Transverse colon (tissue), 4 donors: ENCODE measurements around the gene PRM2. TPM values are rescaled to one million over a fixed set of nuclear protein-coding genes. Genes with fewer than 3 reads are reported as not detected.

Experiments used
- DNase-seq: peaks from one replicate; pipeline ENCODE4 v3.0.0-alpha.2; 2019
- H3K27ac ChIP-seq, 4 donors: fragments of 200-600 bp; sonication (generic); 2 replicates each; pipeline ENCODE4 v1.5.1; 2016 to 2018; ENCODE audit warnings: inconsistent platforms in 4 of 4
- H3K27me3 ChIP-seq: fragments of 200-600 bp; sonication (generic); 2 replicates; pipeline ENCODE4 v1.5.1; 2017; ENCODE audit warnings: inconsistent platforms
- H3K36me3 ChIP-seq, 4 donors: fragments of 200-600 bp; sonication (generic); 2 replicates each; pipeline ENCODE4 v1.5.1; 2017 to 2019; ENCODE audit warnings: inconsistent platforms in 4 of 4
- H3K4me1 ChIP-seq, 4 donors: fragments of 200-600 bp; sonication (generic); 2 replicates each; pipeline ENCODE4 v1.5.1; 2017 to 2020; ENCODE audit warnings: inconsistent platforms in 4 of 4
- H3K4me3 ChIP-seq, 4 donors: fragments of 200-600 bp; sonication (generic); 1 replicate in 1 of 4; 2 replicates in 3 of 4; pipeline versions ENCODE4 v1.5.1 to v1.6.1; 2017 to 2019; ENCODE audit warnings: inconsistent platforms in 4 of 4
- H3K9me3 ChIP-seq, 2 donors: fragments of 200-600 bp; sonication (generic); 2 replicates each; pipeline ENCODE4 v1.5.1; 2017 to 2019; ENCODE audit warnings: inconsistent platforms in 2 of 2
- CTCF ChIP-seq, 5 experiments: fragments of 200-600 bp in 3 of 5; fragments of 450-650 bp in 2 of 5; sonication (generic) in 3 of 5; IDR thresholded peaks; 1 replicate in 2 of 5; 2 replicates in 3 of 5; pipeline ENCODE4 v1.5.1; 2016 to 2017; ENCODE audit warnings: antibody characterized with exemption in 5 of 5, inconsistent platforms in 3 of 5, mild to moderate bottlenecking in 2 of 5, moderate library complexity in 1 of 5
- EP300 ChIP-seq: sonication (generic); formaldehyde crosslinking; IDR thresholded peaks from one replicate; pipeline ENCODE4 v1.6.1; 2017; ENCODE audit warnings: antibody characterized with exemption, low read depth
- POLR2A ChIP-seq: fragments of 450-650 bp; IDR thresholded peaks from one replicate; pipeline ENCODE4 v1.6.1; 2016; ENCODE audit warnings: antibody characterized with exemption, mild to moderate bottlenecking, moderate library complexity
- POLR2AphosphoS5 ChIP-seq, 3 donors: sonication (generic); formaldehyde crosslinking; IDR thresholded peaks; one replicate each; pipeline ENCODE4 v1.6.1; 2016; ENCODE audit warnings: antibody characterized with exemption in 3 of 3
- WGBS, 2 donors: methylation state at CpG; one replicate each; pipeline ENCODE4 v1.1.5; 2018; ENCODE audit warnings: low coverage in 1 of 2; 5-methylcytosine and 5-hydroxymethylcytosine counted together
- in situ Hi-C, 4 donors: fragments of 200-750 bp; cut with MboI; loops; one replicate each; pipeline versions ENCODE4 v1.15.0 to v1.15.1; 2017; ENCODE audit warnings: low sequenced_read_pairs in 3 of 4, low pct_ligation_motif_present in 1 of 4, low pct_unique_long_range_greater_than_20kb in 1 of 4
- intact Hi-C: fragments of 100-400 bp; cut with DNase I; formaldehyde crosslinking; loops from one replicate; pipeline ENCODE4 v1.15.1; 2023; ENCODE audit warnings: low total_unique reads
- total RNA-seq, 4 donors: library from RNA; depleted of rRNA; stranded (reverse); fragments of >200 nt; gene quantifications; one replicate each; pipeline ENCODE4 v1.1.0, GENCODE V29; 2016

PRM2 gene
- total RNA-seq, 4 donors from 2014 or later = not detected

GRCh38 chr16:11280616-11281522, 4.6 kb upstream of the PRM2 start, which contains the start of gene PRM1:
PRM1 (minus strand) TSS chr16:11281330; CDS start chr16:11281238, 92 bp downstream.
- in situ Hi-C loops = no loop called here
- Histone ChIP-seq H3K27me3 (no peaks in the 10 kb centered on the region), H3K27ac (no peak within 1 kb of the TSS), H3K4me1 (peaks cover 0 to 6% (median 0%) of the 10 kb centered on the region in 4 donors), H3K4me3 (no peak within 1 kb of the TSS), H3K36me3 (no peaks in the 10 kb centered on the region), H3K9me3 (no peaks in the 10 kb centered on the region)
- intact Hi-C loops = no loop called here
- TF ChIP-seq CTCF (IDR thresholded peaks at IDR 0.05) = no peak
- TF ChIP-seq POLR2AphosphoS5 (IDR thresholded peaks at IDR 0.05) = no peak
- TF ChIP-seq EP300 = no peak
- no peak for TF ChIP-seq POLR2A
- WGBS, 2 donors = 87 to 97% methylated on average over 8 to 25 of the region's 25 CpGs
- no peak for DNase-seq

DNA sequence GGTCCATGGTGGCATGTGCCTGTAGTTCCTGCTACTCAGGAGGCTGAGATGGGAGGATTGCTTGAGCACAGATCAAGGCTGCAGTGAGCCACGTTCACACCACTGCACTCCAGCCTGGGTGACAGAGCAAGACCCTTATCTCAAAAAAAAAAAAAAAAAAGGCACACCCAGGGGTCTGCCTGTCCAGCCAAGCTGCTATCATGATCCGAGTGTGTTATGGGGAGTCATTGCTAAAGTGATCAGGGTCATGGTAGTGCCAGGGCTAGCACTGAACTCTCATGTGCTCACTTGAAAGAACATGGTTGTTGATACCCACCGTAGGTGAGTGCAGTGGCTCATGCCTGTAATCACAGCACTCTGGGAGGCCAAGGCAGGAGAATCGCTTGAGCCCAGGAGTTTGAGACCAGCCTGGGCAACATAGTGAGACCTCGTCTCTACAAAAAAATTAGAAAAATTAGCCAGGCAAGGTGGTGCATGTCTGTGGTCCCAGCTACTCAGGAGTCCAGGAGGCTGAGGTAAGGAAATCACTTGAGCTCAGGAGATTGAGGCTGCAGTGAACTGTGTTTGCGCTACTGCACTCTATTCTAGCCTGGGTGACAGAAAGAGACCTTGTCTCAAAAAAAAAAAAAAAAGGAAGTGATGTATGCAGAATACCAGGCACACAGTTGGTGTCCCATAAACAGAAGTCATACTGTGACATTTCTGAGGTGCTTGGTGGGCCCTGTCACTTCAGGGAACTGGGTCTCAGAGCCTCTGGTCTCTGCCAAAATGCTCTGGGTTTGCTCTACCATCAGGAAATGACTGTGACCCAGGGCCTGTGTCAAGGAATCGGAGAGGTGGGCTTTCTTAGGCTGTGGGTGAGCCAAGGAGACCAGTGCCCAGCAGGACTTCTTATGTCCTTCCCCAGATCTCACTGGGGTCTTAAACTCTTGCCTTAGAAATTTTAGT, 2.7 kb upstream of the PRM2 start:
- Histone ChIP-seq H3K4me3 (no peak overlapping the region), H3K9me3 (no peaks in the 10 kb centered on the region), H3K27me3 (no peaks in the 10 kb centered on the region), H3K36me3 (no peaks in the 10 kb centered on the region), H3K27ac (no peak overlapping the region), H3K4me1 (peaks cover 0 to 6% (median 0%) of the 10 kb centered on the region in 4 donors)
- intact Hi-C loops (no loop called here), in situ Hi-C loops (no loop called here)
- DNase-seq = no peak
- WGBS, 2 donors = 82 to 87% methylated on average over 4 to 7 of the region's 7 CpGs
- TF ChIP-seq POLR2AphosphoS5 (IDR thresholded peaks at IDR 0.05) (no peak), CTCF (IDR thresholded peaks at IDR 0.05) (no peak), EP300 (no peak), POLR2A (no peak)

- Histone ChIP-seq H3K27ac (no peak overlapping the region), H3K9me3 (no peaks in the 10 kb centered on the region), H3K36me3 (no peaks in the 10 kb centered on the region), H3K4me1 (peaks cover 0 to 6% (median 0%) of the 10 kb centered on the region in 4 donors), H3K27me3 (no peaks in the 10 kb centered on the region), H3K4me3 (no peak overlapping the region)
- no peak for DNase-seq
- no peak for TF ChIP-seq EP300
- TF ChIP-seq CTCF (IDR thresholded peaks at IDR 0.05) = no peak
- TF ChIP-seq POLR2AphosphoS5 (IDR thresholded peaks at IDR 0.05) = no peak
- intact Hi-C loops (no loop called here), in situ Hi-C loops (no loop called here)
- 88 to 97% methylated on average over 9 to 12 of the region's 12 CpGs for WGBS, 2 donors
Observed at GRCh38 chr16:11277607-11278337, 1.5 kb upstream of the PRM2 start.
